Measurements from ENCODE around the gene LRBA. TPM values are rescaled to one million over a fixed set of nuclear protein-coding genes. Genes with fewer than 3 reads are reported as not detected.
"Not testable (repeated sequence)": the region's sequence is repeated elsewhere in the genome, so short reads cannot be mapped to it uniquely, and the experiment has no call there.

LRBA gene, protein sequence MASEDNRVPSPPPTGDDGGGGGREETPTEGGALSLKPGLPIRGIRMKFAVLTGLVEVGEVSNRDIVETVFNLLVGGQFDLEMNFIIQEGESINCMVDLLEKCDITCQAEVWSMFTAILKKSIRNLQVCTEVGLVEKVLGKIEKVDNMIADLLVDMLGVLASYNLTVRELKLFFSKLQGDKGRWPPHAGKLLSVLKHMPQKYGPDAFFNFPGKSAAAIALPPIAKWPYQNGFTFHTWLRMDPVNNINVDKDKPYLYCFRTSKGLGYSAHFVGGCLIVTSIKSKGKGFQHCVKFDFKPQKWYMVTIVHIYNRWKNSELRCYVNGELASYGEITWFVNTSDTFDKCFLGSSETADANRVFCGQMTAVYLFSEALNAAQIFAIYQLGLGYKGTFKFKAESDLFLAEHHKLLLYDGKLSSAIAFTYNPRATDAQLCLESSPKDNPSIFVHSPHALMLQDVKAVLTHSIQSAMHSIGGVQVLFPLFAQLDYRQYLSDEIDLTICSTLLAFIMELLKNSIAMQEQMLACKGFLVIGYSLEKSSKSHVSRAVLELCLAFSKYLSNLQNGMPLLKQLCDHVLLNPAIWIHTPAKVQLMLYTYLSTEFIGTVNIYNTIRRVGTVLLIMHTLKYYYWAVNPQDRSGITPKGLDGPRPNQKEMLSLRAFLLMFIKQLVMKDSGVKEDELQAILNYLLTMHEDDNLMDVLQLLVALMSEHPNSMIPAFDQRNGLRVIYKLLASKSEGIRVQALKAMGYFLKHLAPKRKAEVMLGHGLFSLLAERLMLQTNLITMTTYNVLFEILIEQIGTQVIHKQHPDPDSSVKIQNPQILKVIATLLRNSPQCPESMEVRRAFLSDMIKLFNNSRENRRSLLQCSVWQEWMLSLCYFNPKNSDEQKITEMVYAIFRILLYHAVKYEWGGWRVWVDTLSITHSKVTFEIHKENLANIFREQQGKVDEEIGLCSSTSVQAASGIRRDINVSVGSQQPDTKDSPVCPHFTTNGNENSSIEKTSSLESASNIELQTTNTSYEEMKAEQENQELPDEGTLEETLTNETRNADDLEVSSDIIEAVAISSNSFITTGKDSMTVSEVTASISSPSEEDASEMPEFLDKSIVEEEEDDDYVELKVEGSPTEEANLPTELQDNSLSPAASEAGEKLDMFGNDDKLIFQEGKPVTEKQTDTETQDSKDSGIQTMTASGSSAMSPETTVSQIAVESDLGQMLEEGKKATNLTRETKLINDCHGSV (N-terminal part only)
- total RNA-seq: 10 to 100 TPM; 28.0 to 51.5 (median 30.9) TPM

DNA sequence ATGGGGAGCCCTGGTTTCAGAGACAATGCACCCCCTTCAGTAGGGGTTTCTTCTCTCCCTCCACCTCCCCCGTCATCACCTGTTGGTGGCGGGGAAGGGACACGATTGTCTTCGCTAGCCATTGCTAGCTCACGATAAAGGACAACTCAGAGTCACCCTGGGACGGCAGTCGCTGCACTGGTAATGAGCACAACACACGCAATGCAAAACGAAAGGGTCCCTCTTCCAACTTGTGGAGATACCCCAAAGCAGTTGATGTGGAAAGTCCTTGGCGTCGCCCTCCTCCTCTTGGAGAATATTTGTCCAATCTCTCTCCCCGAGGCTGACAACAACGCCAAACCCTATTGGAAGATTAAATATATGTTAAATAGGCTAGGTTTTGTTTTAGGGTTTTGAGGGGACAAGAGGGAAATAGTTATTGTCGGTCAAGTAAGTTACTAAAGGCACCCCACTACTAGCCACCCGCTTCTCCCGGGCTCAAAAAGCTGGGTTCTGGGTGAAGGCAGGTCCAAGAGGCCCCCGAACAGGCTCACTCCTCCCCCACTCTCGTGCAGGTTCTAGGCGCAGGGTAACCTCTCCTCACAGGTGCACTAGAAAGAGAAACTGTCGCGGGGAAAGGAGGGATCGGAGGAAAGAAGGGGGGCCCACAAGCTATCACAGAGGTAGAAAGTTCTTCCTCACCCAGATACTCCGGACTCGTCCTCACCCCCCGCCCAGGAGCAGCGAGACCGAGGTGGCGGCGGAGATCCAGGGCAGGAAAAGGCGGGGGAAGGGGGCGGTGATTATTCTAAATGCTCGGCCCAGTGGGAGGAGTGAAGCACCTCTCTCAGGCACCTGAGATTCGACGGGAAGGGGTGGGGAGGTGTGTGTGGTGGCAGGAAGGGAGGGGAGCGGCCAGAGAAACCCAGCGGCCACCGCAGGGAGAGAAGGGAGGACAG is at the start of gene LRBA:
TSS of gene LRBA (minus strand) at position 764 of the 938 bp plus-strand sequence. CDS start at position 122, 642 bp downstream.
- TF ChIP-seq, protein P1, sequence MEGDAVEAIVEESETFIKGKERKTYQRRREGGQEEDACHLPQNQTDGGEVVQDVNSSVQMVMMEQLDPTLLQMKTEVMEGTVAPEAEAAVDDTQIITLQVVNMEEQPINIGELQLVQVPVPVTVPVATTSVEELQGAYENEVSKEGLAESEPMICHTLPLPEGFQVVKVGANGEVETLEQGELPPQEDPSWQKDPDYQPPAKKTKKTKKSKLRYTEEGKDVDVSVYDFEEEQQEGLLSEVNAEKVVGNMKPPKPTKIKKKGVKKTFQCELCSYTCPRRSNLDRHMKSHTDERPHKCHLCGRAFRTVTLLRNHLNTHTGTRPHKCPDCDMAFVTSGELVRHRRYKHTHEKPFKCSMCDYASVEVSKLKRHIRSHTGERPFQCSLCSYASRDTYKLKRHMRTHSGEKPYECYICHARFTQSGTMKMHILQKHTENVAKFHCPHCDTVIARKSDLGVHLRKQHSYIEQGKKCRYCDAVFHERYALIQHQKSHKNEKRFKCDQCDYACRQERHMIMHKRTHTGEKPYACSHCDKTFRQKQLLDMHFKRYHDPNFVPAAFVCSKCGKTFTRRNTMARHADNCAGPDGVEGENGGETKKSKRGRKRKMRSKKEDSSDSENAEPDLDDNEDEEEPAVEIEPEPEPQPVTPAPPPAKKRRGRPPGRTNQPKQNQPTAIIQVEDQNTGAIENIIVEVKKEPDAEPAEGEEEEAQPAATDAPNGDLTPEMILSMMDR (IDR thresholded peaks at IDR 0.05): no peak
- peak; percentile 48 for DNase-seq (ENCODE audit: low spot score)
- peak; percentile 83 for ATAC-seq (ENCODE audit: low FRiP score)

DNA sequence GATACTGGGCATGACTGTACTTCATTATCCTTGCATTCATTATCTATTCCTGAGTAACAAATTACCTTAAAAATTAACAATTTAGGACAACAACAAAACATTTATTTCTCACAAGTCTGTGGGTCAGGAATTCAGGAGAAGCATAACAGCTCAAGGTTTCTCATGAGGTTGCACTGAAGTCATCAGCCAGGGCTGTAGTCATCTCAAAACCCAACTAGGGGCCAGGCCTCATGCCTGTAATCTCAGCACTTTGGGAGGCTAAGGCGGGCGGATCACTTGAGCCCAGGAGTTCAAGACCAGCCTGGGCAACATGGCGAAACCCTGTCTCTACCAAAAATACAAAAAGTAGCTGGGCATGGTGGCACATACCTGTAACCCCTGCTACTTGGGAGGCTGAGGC is 48.1 kb upstream of the LRBA start:
- not testable (repeated sequence) for DNase-seq (ENCODE audit: low spot score)

GRCh38 chr4:151055539-151055938 is 40.5 kb upstream of the LRBA start:
- ATAC-seq (ENCODE audit: low FRiP score) (no peak), DNase-seq (ENCODE audit: low spot score) (no peak)
- TF ChIP-seq, protein P1 (IDR thresholded peaks at IDR 0.05): no peak

More for the DNA sequence above, 48.1 kb upstream of the LRBA start:
- ATAC-seq (ENCODE audit: low FRiP score): not testable (repeated sequence)

DNA sequence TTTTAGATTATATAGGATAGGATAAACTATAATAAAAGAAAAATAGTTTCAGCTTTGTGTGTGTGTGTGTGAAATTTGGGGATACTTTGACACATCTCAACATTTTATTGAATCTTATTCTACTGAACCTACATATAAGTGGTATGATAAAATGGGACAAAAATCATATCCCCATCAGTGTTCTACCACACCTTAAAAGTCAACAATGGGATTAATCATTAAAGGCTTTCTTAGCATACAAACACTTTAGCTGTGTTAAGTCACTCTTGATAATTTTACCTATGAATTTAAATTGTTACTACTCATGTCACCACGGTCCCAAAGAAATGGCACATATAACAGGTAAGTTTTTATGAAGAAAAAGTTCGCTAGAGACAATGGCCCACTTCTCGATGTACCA is 37.7 kb upstream of the LRBA start:
- ATAC-seq (ENCODE audit: low FRiP score) (no peak), DNase-seq (ENCODE audit: low spot score) (no peak)
- TF ChIP-seq, protein P1 (IDR thresholded peaks at IDR 0.05): no peak

DNA sequence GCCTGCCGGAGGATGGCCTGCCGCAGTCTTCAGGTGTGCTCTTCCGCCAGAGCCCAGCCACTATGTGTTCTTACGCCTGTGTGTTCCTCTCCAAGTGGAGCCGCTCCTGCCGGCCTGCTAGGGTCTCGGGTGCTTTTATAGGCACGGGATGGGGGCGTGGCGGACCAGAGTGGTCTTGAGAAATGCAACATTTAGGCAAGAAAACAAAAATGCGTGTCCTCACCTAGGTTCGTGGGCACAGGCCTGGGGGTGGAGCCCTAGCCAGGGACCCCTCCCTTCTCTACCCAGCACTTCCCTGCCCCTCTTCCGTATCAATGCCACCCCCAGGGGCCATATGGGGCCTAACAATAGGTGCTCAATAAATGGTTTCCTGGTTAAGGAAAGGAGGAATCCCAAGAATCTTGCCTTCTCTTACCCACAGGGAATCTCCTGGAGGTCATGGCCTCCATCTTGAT is 34.4 kb upstream of the LRBA start:
- TF ChIP-seq, protein P1 (IDR thresholded peaks at IDR 0.05): no peak
- no peak for DNase-seq (ENCODE audit: low spot score)
- no peak for ATAC-seq (ENCODE audit: low FRiP score)

DNA sequence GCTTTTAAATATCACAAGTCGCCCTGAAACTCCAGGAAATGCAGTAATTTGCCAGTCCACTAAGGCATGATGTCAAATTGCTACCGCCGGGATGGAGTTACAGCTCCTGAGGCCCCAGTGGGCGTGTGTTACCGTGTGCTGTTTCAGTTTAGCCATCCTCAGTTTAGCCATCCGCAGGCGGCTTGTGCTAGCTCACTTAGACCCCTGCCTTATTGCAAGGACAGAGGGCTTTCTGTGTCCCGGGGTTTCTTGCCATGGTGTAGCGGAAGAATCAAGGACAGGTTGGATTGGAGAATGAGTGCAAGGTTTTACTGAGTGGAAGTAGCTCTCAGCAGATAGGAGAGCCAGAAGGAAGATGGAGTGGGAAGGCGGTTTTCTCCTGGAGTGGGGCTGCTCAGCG is 33.8 kb upstream of the LRBA start:
- TF ChIP-seq, protein P1 (IDR thresholded peaks at IDR 0.05): no peak
- ATAC-seq (ENCODE audit: low FRiP score): no peak
- DNase-seq (ENCODE audit: low spot score): no peak
